GM23338 (cell line): ENCODE measurements around the gene FHIT. TPM values are rescaled to one million over a fixed set of nuclear protein-coding genes. Genes with fewer than 3 reads are reported as not detected.

Source experiments
- ATAC-seq: fragments of 200-7000 bp; cut with Tn5 transposase; 3 replicates; pipeline ENCODE4 v1.9.1; 2020
- DNase-seq: peaks from one replicate; pipeline ENCODE4 v3.0.0-alpha.2; 2015; ENCODE audit warnings: low spot score
- H2AFZ ChIP-seq: fragments of 200-600 bp; sonication (generic); 2 replicates; pipeline ENCODE4 v1.8.0; 2016; ENCODE audit warnings: antibody characterized with exemption, mild to moderate bottlenecking, moderate library complexity
- H3F3A ChIP-seq: fragments of 200-600 bp; sonication (generic); replicated peaks from 2 replicates; pipeline ENCODE4 v1.8.0; 2017; ENCODE audit warnings: antibody characterized with exemption, mixed run types, low read depth
- H3K27ac ChIP-seq: fragments of 200-600 bp; sonication (generic); 2 replicates; pipeline ENCODE4 v1.6.1; 2016; ENCODE audit warnings: low read depth
- H3K27me3 ChIP-seq: fragments of 200-600 bp; sonication (generic); 2 replicates; pipeline ENCODE4 v1.8.0; 2016; ENCODE audit warnings: mild to moderate bottlenecking, mixed run types, moderate library complexity; ENCODE audit not compliant: insufficient read depth
- H3K36me3 ChIP-seq: fragments of 200-600 bp; sonication (generic); 2 replicates; pipeline ENCODE4 v1.8.0; 2016; ENCODE audit warnings: mild to moderate bottlenecking; ENCODE audit not compliant: insufficient read depth
- H3K4me1 ChIP-seq: fragments of 200-600 bp; sonication (generic); 2 replicates; pipeline ENCODE4 v1.8.0; 2016; ENCODE audit warnings: mild to moderate bottlenecking, moderate library complexity; ENCODE audit not compliant: insufficient read depth
- H3K4me2 ChIP-seq: fragments of 200-600 bp; sonication (generic); 2 replicates; pipeline ENCODE4 v1.7.1; 2017; ENCODE audit warnings: mixed run types
- H3K4me3 ChIP-seq: fragments of 200-600 bp; sonication (generic); 2 replicates; pipeline ENCODE4 v1.6.1; 2016; ENCODE audit warnings: mixed run types
- H3K79me2 ChIP-seq: fragments of 200-600 bp; sonication (generic); replicated peaks from 2 replicates; pipeline ENCODE4 v1.8.0; 2017; ENCODE audit warnings: mild to moderate bottlenecking; ENCODE audit not compliant: insufficient read depth
- H3K9me2 ChIP-seq: fragments of 200-600 bp; sonication (generic); 2 replicates; pipeline ENCODE4 v1.8.0; 2017; ENCODE audit not compliant: insufficient read depth
- H4K20me1 ChIP-seq: fragments of 200-600 bp; sonication (generic); replicated peaks from 2 replicates; pipeline ENCODE4 v1.8.0; 2017; ENCODE audit warnings: mild to moderate bottlenecking; ENCODE audit not compliant: insufficient read depth
- H3K27ac Mint-ChIP-seq: 2 replicates; pipeline ENCODE4 v1.8.0; 2020; ENCODE audit warnings: inconsistent platforms, mild to moderate bottlenecking, moderate library complexity, mixed read lengths
- H3K27me3 Mint-ChIP-seq: 3 replicates; pipeline ENCODE4 v1.8.0; 2022; ENCODE audit warnings: low read depth, mild to moderate bottlenecking, moderate library complexity, mixed read lengths, inconsistent platforms; ENCODE audit not compliant: insufficient read depth, poor library complexity
- H3K36me3 Mint-ChIP-seq: 3 replicates; pipeline ENCODE4 v1.8.0; 2021; ENCODE audit warnings: low read depth, mild to moderate bottlenecking, inconsistent platforms, moderate library complexity, mixed read lengths
- H3K4me1 Mint-ChIP-seq: 3 replicates; pipeline ENCODE4 v1.8.0; 2020; ENCODE audit warnings: mild to moderate bottlenecking, inconsistent platforms, mixed read lengths
- H3K4me3 Mint-ChIP-seq: 3 replicates; pipeline ENCODE4 v1.8.0; 2021; ENCODE audit warnings: moderate library complexity, mild to moderate bottlenecking, inconsistent platforms, mixed read lengths
- H3K9me3 Mint-ChIP-seq: 3 replicates; pipeline ENCODE4 v1.8.0; 2020; ENCODE audit warnings: moderate library complexity, mild to moderate bottlenecking, inconsistent platforms, mixed read lengths
- EZH2 ChIP-seq: fragments of 200-600 bp; sonication (generic); IDR thresholded peaks from one replicate; pipeline ENCODE4 v1.8.0; 2017; ENCODE audit warnings: antibody characterized with exemption, mild to moderate bottlenecking, low read depth; ENCODE audit not compliant: unreplicated experiment
- EZH2phosphoT487 ChIP-seq: fragments of 200-600 bp; sonication (generic); IDR thresholded peaks from one replicate; pipeline ENCODE4 v1.8.1; 2018; ENCODE audit warnings: antibody characterized with exemption; ENCODE audit not compliant: unreplicated experiment
- JUNB ChIP-seq: IDR thresholded peaks from one replicate; pipeline ENCODE4 v1.6.1; 2016; ENCODE audit warnings: antibody characterized with exemption; ENCODE audit not compliant: unreplicated experiment
- NANOG ChIP-seq: IDR thresholded peaks from 2 replicates; pipeline ENCODE4 v1.6.1; 2016; ENCODE audit warnings: antibody characterized with exemption, borderline replicate concordance
- POLR2AphosphoS5 ChIP-seq: IDR thresholded peaks from 2 replicates; pipeline ENCODE4 v1.6.1; 2016; ENCODE audit warnings: antibody characterized with exemption, low read depth
- STAT1 ChIP-seq: IDR thresholded peaks from one replicate; pipeline ENCODE4 v1.6.1; 2016; ENCODE audit warnings: antibody characterized with exemption; ENCODE audit not compliant: unreplicated experiment
- ZNF331 ChIP-seq: fragments of 250-450 bp; sonication (Bioruptor Pico); IDR thresholded peaks from 2 replicates; pipeline ENCODE4 v1.5.0; 2020; ENCODE audit warnings: low read depth, mild to moderate bottlenecking, moderate library complexity
- ZNF462 ChIP-seq: fragments of 250-450 bp; sonication (Bioruptor Pico); IDR thresholded peaks from 2 replicates; pipeline ENCODE4 v1.5.0; 2020; ENCODE audit warnings: mild to moderate bottlenecking, moderate library complexity
- polyA plus RNA-seq: library from polyadenylated mRNA; unstranded; fragments of >200 nt; fragmentation: Nextera tagmentation; extraction: Ambion mirVana; gene quantifications from 2 replicates; pipeline ENCODE4 v1.2.1, GENCODE V29; 2016
- total RNA-seq: library from RNA; depleted of rRNA; stranded (reverse); fragments of >200 nt; shearing (Covaris generic); gene quantifications from 2 replicates; pipeline ENCODE4 v1.2.3, GENCODE V29; 2014
- TF ChIP-seq, protein P1 (sequence below): IDR thresholded peaks from 2 replicates; pipeline ENCODE4 v1.6.1; 2016; ENCODE audit warnings: antibody characterized with exemption
- TF ChIP-seq, protein P2 (sequence below): IDR thresholded peaks from one replicate; pipeline ENCODE4 v1.6.1; 2018; ENCODE audit warnings: antibody characterized with exemption; ENCODE audit not compliant: unreplicated experiment

Gene FHIT
- total and polyA plus RNA-seq, 2 experiments from 2014 or later, result 3.0 to 8.3 TPM

- Histone ChIP-seq H3K27ac (no peak overlapping the region), H3K27me3 (no peaks in the 10 kb centered on the region), H3K4me3 (no peak overlapping the region), H3K4me1 (no peaks in the 10 kb centered on the region), H3K4me2 (no peak overlapping the region), H3K9me2 (0 out of 2 replicates have a peak, but pooled peaks cover 2% of the 10 kb centered on the region), H3F3A (no peaks in the 10 kb centered on the region), H2AFZ (no peak overlapping the region), H4K20me1 (no peaks in the 10 kb centered on the region), H3K36me3 (no peaks in the 10 kb centered on the region), H3K79me2 (no peaks in the 10 kb centered on the region)
- no peak for ATAC-seq
- no peak for DNase-seq
- TF ChIP-seq POLR2AphosphoS5 (no peak), ZNF331 (CRISPR knock-in tag) (no peak), NANOG (no peak), EZH2 (no peak), EZH2phosphoT487 (no peak), JUNB (no peak), STAT1 (no peak), ZNF462 (CRISPR knock-in tag) (no peak)
- TF ChIP-seq, protein P1, sequence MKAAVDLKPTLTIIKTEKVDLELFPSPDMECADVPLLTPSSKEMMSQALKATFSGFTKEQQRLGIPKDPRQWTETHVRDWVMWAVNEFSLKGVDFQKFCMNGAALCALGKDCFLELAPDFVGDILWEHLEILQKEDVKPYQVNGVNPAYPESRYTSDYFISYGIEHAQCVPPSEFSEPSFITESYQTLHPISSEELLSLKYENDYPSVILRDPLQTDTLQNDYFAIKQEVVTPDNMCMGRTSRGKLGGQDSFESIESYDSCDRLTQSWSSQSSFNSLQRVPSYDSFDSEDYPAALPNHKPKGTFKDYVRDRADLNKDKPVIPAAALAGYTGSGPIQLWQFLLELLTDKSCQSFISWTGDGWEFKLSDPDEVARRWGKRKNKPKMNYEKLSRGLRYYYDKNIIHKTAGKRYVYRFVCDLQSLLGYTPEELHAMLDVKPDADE, result no peak
- TF ChIP-seq, protein P2, sequence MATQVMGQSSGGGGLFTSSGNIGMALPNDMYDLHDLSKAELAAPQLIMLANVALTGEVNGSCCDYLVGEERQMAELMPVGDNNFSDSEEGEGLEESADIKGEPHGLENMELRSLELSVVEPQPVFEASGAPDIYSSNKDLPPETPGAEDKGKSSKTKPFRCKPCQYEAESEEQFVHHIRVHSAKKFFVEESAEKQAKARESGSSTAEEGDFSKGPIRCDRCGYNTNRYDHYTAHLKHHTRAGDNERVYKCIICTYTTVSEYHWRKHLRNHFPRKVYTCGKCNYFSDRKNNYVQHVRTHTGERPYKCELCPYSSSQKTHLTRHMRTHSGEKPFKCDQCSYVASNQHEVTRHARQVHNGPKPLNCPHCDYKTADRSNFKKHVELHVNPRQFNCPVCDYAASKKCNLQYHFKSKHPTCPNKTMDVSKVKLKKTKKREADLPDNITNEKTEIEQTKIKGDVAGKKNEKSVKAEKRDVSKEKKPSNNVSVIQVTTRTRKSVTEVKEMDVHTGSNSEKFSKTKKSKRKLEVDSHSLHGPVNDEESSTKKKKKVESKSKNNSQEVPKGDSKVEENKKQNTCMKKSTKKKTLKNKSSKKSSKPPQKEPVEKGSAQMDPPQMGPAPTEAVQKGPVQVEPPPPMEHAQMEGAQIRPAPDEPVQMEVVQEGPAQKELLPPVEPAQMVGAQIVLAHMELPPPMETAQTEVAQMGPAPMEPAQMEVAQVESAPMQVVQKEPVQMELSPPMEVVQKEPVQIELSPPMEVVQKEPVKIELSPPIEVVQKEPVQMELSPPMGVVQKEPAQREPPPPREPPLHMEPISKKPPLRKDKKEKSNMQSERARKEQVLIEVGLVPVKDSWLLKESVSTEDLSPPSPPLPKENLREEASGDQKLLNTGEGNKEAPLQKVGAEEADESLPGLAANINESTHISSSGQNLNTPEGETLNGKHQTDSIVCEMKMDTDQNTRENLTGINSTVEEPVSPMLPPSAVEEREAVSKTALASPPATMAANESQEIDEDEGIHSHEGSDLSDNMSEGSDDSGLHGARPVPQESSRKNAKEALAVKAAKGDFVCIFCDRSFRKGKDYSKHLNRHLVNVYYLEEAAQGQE, result no peak
- H3K4me3 Mint-ChIP-seq, result no peak overlapping the region
- H3K9me3 Mint-ChIP-seq, result no peaks in the 10 kb centered on the region
- no peaks in the 10 kb centered on the region for H3K27me3 Mint-ChIP-seq
- H3K27ac Mint-ChIP-seq, result no peak overlapping the region
- no peaks in the 10 kb centered on the region for H3K4me1 Mint-ChIP-seq
- H3K36me3 Mint-ChIP-seq, result no peaks in the 10 kb centered on the region
Observed at GRCh38 chr3:60269829-60270266, 981.4 kb downstream of the FHIT start.
